Thyroid gland (tissue), 4 donors: ENCODE results near the gene COPRS. TPM values are rescaled to one million over a fixed set of nuclear protein-coding genes. Genes with fewer than 3 reads are reported as not detected.
"Not testable (repeated sequence)": the region's sequence is repeated elsewhere in the genome, so short reads cannot be mapped to it uniquely, and the experiment has no call there.

Experiments
- DNase-seq, 2 donors: peaks; one replicate each; pipeline ENCODE4 v3.0.0-alpha.2; 2019
- H3K27ac ChIP-seq, 3 donors: fragments of 200-600 bp; sonication (generic); 1 replicate in 2 of 3; 2 replicates in 1 of 3; pipeline ENCODE4 v1.5.1; 2016 to 2019; ENCODE audit warnings: mild to moderate bottlenecking in 1 of 3, moderate library complexity in 1 of 3
- H3K27me3 ChIP-seq: fragments of 200-600 bp; sonication (generic); one replicate; pipeline ENCODE4 v1.5.1; 2019
- H3K36me3 ChIP-seq, 2 donors: fragments of 200-600 bp; sonication (generic); one replicate each; pipeline ENCODE4 v1.5.1; 2016 to 2019
- H3K4me1 ChIP-seq, 2 donors: fragments of 200-600 bp; sonication (generic); one replicate each; pipeline ENCODE4 v1.5.1; 2017 to 2019
- H3K4me3 ChIP-seq, 3 donors: fragments of 200-600 bp; sonication (generic); replicated peaks in 1 of 3; 1 replicate in 2 of 3; 2 replicates in 1 of 3; pipeline ENCODE4 v1.5.1; 2016; ENCODE audit warnings: mild to moderate bottlenecking in 1 of 3
- H3K9me3 ChIP-seq: fragments of 200-600 bp; sonication (generic); one replicate; pipeline ENCODE4 v1.5.1; 2017
- POLR2A ChIP-seq, 2 donors: fragments of 450-650 bp; IDR thresholded peaks; one replicate each; pipeline ENCODE4 v1.6.1; 2017; ENCODE audit warnings: antibody characterized with exemption in 2 of 2, mild to moderate bottlenecking in 2 of 2, moderate library complexity in 1 of 2
- WGBS, 2 donors: methylation state at CpG; one replicate each; pipeline ENCODE4 v1.1.5; 2017; 5-methylcytosine and 5-hydroxymethylcytosine counted together
- intact Hi-C: fragments of 100-400 bp; cut with DNase I; formaldehyde crosslinking; loops from one replicate; pipeline ENCODE4 v1.15.1; 2023
- total RNA-seq, 4 donors: library from RNA; depleted of rRNA; stranded (reverse); fragments of >200 nt; gene quantifications; one replicate each; pipeline ENCODE4 v1.2.3, GENCODE V29; 2016
- TF ChIP-seq, protein P1 (sequence below), 6 experiments: fragments of 200-600 bp in 3 of 6; fragments of 450-650 bp in 3 of 6; sonication (generic) in 3 of 6; IDR thresholded peaks; one replicate each; pipeline ENCODE4 v1.5.1; 2016 to 2019; ENCODE audit warnings: antibody characterized with exemption in 6 of 6, mild to moderate bottlenecking in 2 of 6, inconsistent platforms in 1 of 6, moderate library complexity in 1 of 6

Gene COPRS
- total RNA-seq, 4 donors from 2014 or later, result 114 to 143 (median 128) TPM

DNA sequence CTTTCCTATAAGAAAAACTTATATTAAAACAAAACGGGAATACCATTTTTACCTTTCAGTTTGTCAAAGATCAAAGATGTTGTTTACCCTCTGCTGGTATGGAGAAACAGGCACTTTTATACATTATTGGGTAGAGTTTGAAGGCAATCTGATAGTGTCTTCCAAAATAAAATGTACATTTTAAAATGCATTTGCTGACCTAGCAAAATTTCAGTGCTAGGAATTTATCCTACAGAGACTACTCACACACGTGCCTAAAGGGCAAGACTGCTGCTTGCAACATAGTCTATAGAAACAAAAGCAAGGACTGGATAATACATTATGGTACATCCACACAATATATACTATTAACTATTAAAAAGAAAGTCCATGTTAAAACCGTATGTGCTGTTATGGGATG lies 36.0 kb downstream of the COPRS start:
- no peak overlapping the region for H3K4me3 ChIP-seq
- 69 to 77% methylated on average over 3 of the region's 3 CpGs for WGBS, 2 donors
- no peaks in the 10 kb centered on the region for H3K36me3 ChIP-seq
- no peak overlapping the region for H3K27ac ChIP-seq
- TF ChIP-seq, protein P1, sequence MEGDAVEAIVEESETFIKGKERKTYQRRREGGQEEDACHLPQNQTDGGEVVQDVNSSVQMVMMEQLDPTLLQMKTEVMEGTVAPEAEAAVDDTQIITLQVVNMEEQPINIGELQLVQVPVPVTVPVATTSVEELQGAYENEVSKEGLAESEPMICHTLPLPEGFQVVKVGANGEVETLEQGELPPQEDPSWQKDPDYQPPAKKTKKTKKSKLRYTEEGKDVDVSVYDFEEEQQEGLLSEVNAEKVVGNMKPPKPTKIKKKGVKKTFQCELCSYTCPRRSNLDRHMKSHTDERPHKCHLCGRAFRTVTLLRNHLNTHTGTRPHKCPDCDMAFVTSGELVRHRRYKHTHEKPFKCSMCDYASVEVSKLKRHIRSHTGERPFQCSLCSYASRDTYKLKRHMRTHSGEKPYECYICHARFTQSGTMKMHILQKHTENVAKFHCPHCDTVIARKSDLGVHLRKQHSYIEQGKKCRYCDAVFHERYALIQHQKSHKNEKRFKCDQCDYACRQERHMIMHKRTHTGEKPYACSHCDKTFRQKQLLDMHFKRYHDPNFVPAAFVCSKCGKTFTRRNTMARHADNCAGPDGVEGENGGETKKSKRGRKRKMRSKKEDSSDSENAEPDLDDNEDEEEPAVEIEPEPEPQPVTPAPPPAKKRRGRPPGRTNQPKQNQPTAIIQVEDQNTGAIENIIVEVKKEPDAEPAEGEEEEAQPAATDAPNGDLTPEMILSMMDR (IDR thresholded peaks at IDR 0.05), result no peak
- no peak for TF ChIP-seq POLR2A (IDR thresholded peaks at IDR 0.05)
- no peaks in the 10 kb centered on the region for H3K27me3 ChIP-seq
- no peak for DNase-seq
- H3K4me1 ChIP-seq, result no peaks in the 10 kb centered on the region
- intact Hi-C loops, result no loop called here
- H3K9me3 ChIP-seq, result no peaks in the 10 kb centered on the region

DNA sequence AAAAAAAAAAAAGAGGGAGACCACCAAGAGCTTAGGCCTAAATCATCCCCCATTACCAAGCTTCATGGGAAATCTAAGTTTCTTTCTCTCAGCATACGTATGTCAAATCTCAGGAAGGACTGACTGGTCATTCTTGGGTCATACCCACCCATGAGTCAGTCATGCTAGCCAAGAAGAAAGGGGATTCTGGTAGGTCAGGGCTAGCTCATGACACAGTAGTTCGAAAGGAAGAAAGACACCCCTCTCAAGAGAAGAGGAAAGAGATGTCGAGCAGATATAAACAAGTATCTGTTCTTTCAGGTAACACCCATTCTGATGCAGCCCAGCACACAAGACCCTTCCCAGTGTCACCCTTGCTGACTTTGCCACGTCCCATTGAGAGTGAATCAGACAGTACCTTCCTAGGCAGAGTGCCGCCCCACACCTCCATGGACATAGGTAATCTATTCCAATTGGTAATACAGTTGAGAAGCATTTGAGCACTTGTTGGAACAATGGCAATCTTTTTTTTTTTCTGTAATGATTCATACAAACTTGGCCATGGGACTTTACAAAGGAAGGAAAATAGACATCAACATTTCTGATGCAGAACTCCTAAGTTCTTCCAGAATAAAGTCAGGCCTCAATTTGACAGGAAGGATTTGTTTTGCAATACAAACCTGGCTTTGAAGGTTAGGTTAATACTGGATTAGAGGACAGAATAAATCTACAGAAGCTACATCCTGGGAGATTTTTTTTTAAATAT lies 38.2 kb downstream of the COPRS start:
- Histone ChIP-seq H3K27me3 (no peaks in the 10 kb centered on the region), H3K9me3 (no peaks in the 10 kb centered on the region), H3K4me3 (no peak overlapping the region), H3K4me1 (no peaks in the 10 kb centered on the region), H3K36me3 (no peaks in the 10 kb centered on the region), H3K27ac (no peak overlapping the region)
- no peak for DNase-seq
- intact Hi-C loops, result no loop called here
- no peak for TF ChIP-seq POLR2A (IDR thresholded peaks at IDR 0.05)
- TF ChIP-seq, protein P1 (IDR thresholded peaks at IDR 0.05), result no peak
- WGBS, 2 donors, result 87 to 93% methylated on average over 5 of the region's 5 CpGs

DNA sequence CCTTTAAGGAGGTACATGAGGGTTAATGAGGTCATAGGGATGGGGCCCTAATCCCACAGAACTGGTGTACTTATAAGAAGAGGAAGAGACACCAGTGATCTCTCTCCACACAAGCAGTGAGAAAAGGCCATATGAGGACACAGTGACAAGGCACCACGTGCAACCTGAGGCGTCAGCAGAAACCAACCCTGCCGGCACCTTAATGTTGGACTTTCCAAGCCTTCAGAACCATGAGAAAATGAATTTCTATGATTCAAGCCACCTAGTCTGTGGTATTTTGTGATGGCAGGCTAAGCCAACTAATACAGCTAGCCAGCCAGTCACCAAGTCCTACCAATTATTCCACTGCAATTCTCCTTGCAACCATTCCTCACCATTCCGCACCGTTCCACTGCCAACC lies 39.5 kb downstream of the COPRS start:
- H3K27me3 ChIP-seq, result no peaks in the 10 kb centered on the region
- no peak overlapping the region for H3K4me3 ChIP-seq
- 95 to 96% methylated on average over 5 of the region's 5 CpGs for WGBS, 2 donors
- intact Hi-C loops, result no loop called here
- H3K36me3 ChIP-seq, result no peaks in the 10 kb centered on the region
- TF ChIP-seq, protein P1 (IDR thresholded peaks at IDR 0.05), result no peak
- no peak for TF ChIP-seq POLR2A (IDR thresholded peaks at IDR 0.05)
- H3K9me3 ChIP-seq, result no peaks in the 10 kb centered on the region
- no peak for DNase-seq
- no peaks in the 10 kb centered on the region for H3K4me1 ChIP-seq
- H3K27ac ChIP-seq, result no peak overlapping the region

DNA sequence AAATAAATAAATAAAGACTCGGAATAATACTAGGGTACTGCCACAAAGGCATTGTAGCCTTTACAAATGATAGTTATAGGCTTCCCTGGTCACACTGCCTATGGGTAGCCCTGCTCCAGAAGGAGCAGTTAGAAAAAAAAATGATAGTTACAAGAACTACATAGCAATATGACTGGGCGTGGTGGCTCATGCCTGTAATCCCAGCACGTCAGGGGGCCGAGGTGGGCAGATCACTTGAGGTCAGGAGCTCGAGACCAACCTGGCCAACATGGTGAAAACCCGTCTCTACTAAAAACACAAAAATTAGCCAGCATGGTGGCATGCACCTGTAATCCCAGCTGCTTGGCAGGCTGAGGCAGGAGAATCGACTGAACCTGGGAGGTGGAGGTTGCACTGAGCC lies 40.2 kb downstream of the COPRS start:
- not testable (repeated sequence) for DNase-seq

DNA sequence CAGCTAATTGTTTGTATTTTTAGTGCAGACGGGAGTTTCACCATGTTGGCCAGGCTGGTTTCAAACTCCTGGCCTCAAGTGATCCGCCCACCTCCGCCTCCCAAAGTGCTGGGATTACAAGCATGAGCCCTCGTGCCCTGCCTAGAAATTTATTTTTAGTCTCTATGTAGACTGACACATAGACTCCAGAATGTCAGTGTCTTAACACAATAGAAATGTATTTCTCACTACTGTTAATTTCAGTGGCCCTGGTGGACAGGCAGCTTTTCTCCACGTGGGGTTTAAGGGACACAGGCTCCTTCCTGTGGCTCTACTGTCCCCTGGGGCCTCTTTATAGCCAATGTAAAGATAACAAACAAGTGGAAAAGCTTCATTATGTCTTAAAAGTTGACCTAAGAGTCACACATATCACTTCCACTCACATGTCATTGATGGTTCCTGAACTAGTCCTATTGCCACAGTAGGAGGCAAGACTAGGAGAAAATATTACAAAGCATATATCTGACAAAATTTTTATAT lies 43.8 kb downstream of the COPRS start:
- WGBS, 2 donors, result 68 to 76% methylated on average over 5 of the region's 5 CpGs
- TF ChIP-seq, protein P1 (IDR thresholded peaks at IDR 0.05), result no peak
- TF ChIP-seq POLR2A (IDR thresholded peaks at IDR 0.05), result no peak
- DNase-seq, result no peak
- Histone ChIP-seq H3K27ac (no peak overlapping the region), H3K9me3 (no peaks in the 10 kb centered on the region), H3K4me3 (no peak overlapping the region), H3K4me1 (peaks cover 0 to 6% of the 10 kb centered on the region in 2 donors), H3K36me3 (no peaks in the 10 kb centered on the region), H3K27me3 (no peaks in the 10 kb centered on the region)
- intact Hi-C loops, result no loop called here

More for the DNA sequence above, 40.2 kb downstream of the COPRS start:
- H3K27me3 ChIP-seq, H3K9me3 ChIP-seq, H3K4me3 ChIP-seq, intact Hi-C loops, H3K36me3 ChIP-seq, H3K27ac ChIP-seq, H3K4me1 ChIP-seq: not testable (repeated sequence)
- WGBS, 2 donors, result 91 to 95% methylated on average over 7 of the region's 7 CpGs
